ENCODE measurements around the gene EGFL7.

The EGFL7 gene

DNA sequence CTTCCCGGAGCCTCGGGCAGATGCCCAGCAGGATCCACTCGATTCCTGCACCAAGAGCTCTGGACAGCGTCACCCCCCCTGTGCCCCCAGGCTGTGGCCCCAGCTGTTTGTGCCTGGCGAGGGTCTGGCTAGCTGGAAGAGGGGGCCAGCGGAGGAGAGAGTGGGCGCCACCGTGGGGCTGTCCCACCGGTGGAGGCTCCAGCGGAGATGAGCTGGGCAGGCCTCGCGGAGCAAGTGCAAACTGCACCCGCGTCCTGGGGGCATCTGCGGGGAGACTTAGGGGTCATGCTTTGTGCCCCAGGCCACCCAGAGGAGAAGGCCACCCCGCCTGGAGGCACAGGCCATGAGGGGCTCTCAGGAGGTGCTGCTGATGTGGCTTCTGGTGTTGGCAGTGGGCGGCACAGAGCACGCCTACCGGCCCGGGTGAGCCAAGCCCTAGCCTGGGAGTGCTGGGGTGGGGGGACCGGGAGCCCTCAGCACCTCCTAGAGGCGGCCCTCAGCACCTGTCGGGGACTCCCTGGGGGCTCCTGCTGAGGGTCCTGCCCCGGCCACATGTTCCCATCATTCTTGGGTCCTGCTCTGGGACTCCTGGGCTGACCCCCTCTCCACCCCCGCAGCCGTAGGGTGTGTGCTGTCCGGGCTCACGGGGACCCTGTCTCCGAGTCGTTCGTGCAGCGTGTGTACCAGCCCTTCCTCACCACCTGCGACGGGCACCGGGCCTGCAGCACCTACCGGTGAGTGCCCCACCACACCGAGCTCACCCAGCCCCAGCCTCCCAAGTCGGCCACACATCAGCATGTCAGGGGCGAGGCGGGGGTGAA lies 5.4 kb downstream of the EGFL7 start:
- H3K4me3 ChIP-seq (ENCODE audit: low read depth, low read length), result no peak overlapping the region
- DNase-seq (ENCODE audit: low read depth), result no peak
- TF ChIP-seq CTCF (IDR thresholded peaks at IDR 0.05; ENCODE audit: control insufficient read depth, extremely low read depth, insufficient read depth), result no peak

DNA sequence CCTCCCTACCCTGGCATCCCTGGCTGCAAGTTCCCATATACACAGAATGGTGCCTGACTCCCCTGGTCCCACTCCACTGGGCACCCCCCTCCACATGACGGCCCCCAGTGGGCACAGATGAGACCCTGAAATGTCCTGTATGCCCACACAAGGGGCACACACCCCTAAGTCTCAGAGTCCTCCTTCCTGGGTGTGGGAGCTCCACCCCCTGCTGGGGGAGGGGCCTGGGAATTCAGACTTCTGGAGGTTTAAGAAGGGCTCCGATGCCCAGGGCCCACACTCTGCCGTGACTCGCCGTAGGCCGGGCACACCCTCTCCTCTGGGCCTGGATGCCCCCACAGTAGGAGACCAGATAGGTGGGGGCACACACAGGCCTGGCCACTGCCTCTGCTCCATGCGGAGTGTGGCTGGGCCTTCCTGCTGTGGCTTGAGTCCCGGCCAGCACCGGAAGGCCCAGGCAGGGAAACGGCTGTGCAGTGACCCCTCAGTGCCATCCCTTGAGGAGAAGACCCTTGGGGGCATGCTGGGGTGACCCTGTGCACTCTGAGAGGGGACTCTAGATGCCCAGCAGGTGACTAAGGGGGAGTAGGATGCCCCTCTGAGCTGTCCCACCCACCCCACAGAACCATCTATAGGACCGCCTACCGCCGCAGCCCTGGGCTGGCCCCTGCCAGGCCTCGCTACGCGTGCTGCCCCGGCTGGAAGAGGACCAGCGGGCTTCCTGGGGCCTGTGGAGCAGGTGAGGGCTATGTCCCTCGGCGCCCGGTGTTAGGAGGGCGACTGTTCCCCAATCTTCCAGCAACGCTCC lies 6.5 kb downstream of the EGFL7 start:
- TF ChIP-seq CTCF (IDR thresholded peaks at IDR 0.05; ENCODE audit: control insufficient read depth, extremely low read depth, insufficient read depth), result no peak
- no peak overlapping the region for H3K4me3 ChIP-seq (ENCODE audit: low read depth, low read length)
- no peak for DNase-seq (ENCODE audit: low read depth)

GRCh38 chr9:136669791-136670464 lies 7.2 kb downstream of the EGFL7 start:
- DNase-seq (ENCODE audit: low read depth), result no peak
- TF ChIP-seq CTCF (IDR thresholded peaks at IDR 0.05; ENCODE audit: control insufficient read depth, extremely low read depth, insufficient read depth), result no peak
- no peak overlapping the region for H3K4me3 ChIP-seq (ENCODE audit: low read depth, low read length)

DNA sequence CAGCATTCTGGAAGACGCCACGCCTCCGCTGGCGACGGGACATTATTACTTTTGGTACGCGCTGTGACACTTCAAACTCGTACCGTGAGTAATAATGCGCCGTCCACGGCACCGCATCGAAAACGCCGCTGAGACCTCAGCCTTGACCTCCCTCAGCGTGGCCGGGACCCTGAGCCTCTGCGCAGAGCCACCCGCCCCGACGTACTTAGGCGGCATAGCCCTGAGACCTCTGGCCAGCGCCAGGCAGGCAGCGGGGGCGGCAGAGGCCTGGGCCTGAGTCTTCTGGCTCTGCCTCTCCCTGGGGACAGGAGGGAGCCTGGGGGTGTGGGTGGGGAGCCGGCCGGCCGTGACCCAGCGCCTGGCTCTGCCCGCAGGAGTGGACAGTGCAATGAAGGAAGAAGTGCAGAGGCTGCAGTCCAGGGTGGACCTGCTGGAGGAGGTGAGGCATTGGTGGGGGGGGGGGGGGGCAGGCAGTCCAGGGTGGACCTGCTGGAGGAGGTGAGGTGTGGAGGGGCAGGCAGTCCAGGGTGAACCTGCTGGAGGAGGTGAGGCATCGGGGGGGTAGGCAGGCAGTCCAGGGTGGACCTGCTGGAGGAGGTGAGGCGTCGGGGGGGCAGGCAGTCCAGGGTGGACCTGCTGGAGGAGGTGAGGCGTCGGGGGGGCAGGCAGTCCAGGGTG lies 8.0 kb downstream of the EGFL7 start:
- no peak for DNase-seq (ENCODE audit: low read depth)
- no peak overlapping the region for H3K4me3 ChIP-seq (ENCODE audit: low read depth, low read length)
- TF ChIP-seq CTCF (IDR thresholded peaks at IDR 0.05; ENCODE audit: control insufficient read depth, extremely low read depth, insufficient read depth), result no peak

DNA sequence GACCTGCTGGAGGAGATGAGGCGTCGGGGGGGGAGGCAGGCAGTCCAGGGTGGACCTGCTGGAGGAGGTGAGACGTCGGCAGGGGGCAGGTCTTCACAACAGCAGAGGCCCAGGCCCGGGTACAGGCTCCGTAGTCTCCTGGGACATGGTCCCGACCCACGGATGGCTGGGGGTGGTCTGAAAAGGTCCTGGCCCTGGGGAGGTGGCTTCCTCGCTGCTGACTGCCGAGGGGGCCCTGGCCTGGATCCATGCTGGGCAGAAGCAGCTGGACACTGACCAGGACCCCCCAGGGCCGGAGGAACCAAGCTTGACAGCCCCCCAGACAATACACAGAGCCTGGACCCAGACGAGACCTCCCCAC lies 8.5 kb downstream of the EGFL7 start:
- TF ChIP-seq CTCF (IDR thresholded peaks at IDR 0.05; ENCODE audit: control insufficient read depth, extremely low read depth, insufficient read depth), result no peak
- no peak for DNase-seq (ENCODE audit: low read depth)
- H3K4me3 ChIP-seq (ENCODE audit: low read depth, low read length), result no peak overlapping the region

DNA sequence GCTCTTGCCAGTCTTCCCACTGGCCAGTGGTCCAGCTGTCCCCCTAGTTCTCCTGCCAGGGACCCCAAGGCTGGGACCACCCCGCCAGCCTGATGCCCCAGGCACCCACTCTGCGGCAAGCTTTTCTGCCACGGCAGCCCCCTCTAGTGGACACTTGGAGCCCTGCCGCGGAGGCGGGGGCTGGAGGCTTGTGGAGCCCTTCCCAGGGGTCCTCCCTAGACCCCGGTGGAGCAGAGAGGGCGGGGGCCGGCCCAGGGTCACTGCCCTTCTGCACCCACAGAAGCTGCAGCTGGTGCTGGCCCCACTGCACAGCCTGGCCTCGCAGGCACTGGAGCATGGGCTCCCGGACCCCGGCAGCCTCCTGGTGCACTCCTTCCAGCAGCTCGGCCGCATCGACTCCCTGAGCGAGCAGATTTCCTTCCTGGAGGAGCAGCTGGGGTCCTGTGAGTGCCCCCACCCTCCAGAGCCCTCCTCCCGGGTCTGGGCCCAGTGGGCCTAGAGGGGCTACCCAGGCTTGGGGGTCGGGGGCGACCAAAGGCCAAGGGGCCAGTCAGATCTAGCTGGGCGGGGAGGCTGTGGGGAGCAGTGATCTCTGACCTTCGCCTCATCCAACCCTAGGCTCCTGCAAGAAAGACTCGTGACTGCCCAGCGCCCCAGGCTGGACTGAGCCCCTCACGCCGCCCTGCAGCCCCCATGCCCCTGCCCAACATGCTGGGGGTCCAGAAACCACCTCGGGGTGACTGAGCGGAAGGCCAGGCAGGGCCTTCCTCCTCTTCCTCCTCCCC lies 9.1 kb downstream of the EGFL7 start:
- TF ChIP-seq CTCF (IDR thresholded peaks at IDR 0.05; ENCODE audit: control insufficient read depth, extremely low read depth, insufficient read depth), result peak; percentile 65
- no peak for DNase-seq (ENCODE audit: low read depth)
- H3K4me3 ChIP-seq (ENCODE audit: low read depth, low read length), result no peak overlapping the region
